Spleen (tissue), 11 donors: ENCODE results near the gene SLC8A3. TPM values are rescaled to one million over a fixed set of nuclear protein-coding genes. Genes with fewer than 3 reads are reported as not detected.

ENCODE experiments used
- DNase-seq: peaks from one replicate; pipeline ENCODE4 v3.0.0-alpha.2; 2020
- H3K27ac ChIP-seq, 8 donors: fragments of 200-600 bp; sonication (generic) in 7 of 8; 1 replicate in 4 of 8; 2 replicates in 4 of 8; pipeline versions ENCODE4 v1.5.0 to v1.8.0; 2016 to 2021; ENCODE audit warnings: inconsistent platforms in 4 of 8, mild to moderate bottlenecking in 4 of 8, moderate library complexity in 1 of 8
- H3K27me3 ChIP-seq, 7 donors: fragments of 200-600 bp; sonication (generic) in 6 of 7; replicated peaks in 1 of 7; 1 replicate in 4 of 7; 2 replicates in 3 of 7; pipeline versions ENCODE4 v1.5.0 to v1.8.0; 2016 to 2021; ENCODE audit warnings: inconsistent platforms in 3 of 7, mild to moderate bottlenecking in 1 of 7
- H3K36me3 ChIP-seq, 6 donors: fragments of 200-600 bp; sonication (generic) in 5 of 6; 1 replicate in 4 of 6; 2 replicates in 2 of 6; pipeline versions ENCODE4 v1.5.0 to v1.8.0; 2016 to 2021; ENCODE audit warnings: inconsistent platforms in 2 of 6
- H3K4me1 ChIP-seq, 6 donors: fragments of 200-600 bp; sonication (generic) in 5 of 6; 1 replicate in 3 of 6; 2 replicates in 3 of 6; pipeline versions ENCODE4 v1.5.0 to v1.8.0; 2016 to 2021; ENCODE audit warnings: inconsistent platforms in 3 of 6
- H3K4me3 ChIP-seq, 8 donors: fragments of 200-600 bp; sonication (generic) in 7 of 8; 1 replicate in 4 of 8; 2 replicates in 4 of 8; pipeline versions ENCODE4 v1.5.0 to v1.8.0; 2016 to 2021; ENCODE audit warnings: inconsistent platforms in 4 of 8, mild to moderate bottlenecking in 4 of 8, moderate library complexity in 2 of 8
- H3K9me3 ChIP-seq, 8 donors: fragments of 200-600 bp; sonication (generic) in 7 of 8; 1 replicate in 4 of 8; 2 replicates in 4 of 8; pipeline versions ENCODE4 v1.5.0 to v1.8.0; 2016 to 2021; ENCODE audit warnings: inconsistent platforms in 4 of 8
- CTCF ChIP-seq, 11 experiments: fragments of 200-600 bp in 7 of 11; fragments of 450-650 bp in 4 of 11; sonication (generic) in 4 of 11; IDR thresholded peaks in 8 of 11; conservative IDR thresholded peaks in 3 of 11; 1 replicate in 7 of 11; 2 replicates in 4 of 11; pipeline versions ENCODE4 v1.4.0 to v1.8.0; 2016 to 2021; ENCODE audit warnings: antibody characterized with exemption in 11 of 11, inconsistent platforms in 4 of 11, mild to moderate bottlenecking in 1 of 11
- POLR2A ChIP-seq, 3 donors: fragments of 450-650 bp; IDR thresholded peaks; one replicate each; pipeline ENCODE4 v1.5.1; 2017; ENCODE audit warnings: antibody characterized with exemption in 3 of 3, mild to moderate bottlenecking in 1 of 3
- POLR2AphosphoS5 ChIP-seq, 3 donors: sonication (generic); formaldehyde crosslinking; IDR thresholded peaks; one replicate each; pipeline ENCODE4 v1.5.1; 2017; ENCODE audit warnings: antibody characterized with exemption in 3 of 3
- WGBS, 5 donors: extraction: QIAGEN DNeasy Blood & Tissue Kit in 3 of 5; methylation state at CpG; one replicate each; pipeline versions ENCODE4 v1.1.5 to v1.1.7; 2013 to 2018; 5-methylcytosine and 5-hydroxymethylcytosine counted together
- intact Hi-C: fragments of 100-400 bp; cut with DNase I; formaldehyde crosslinking; loops from one replicate; pipeline ENCODE4 v1.15.0; 2023; ENCODE audit warnings: low total_unique reads
- polyA plus RNA-seq, 3 donors: library from polyadenylated mRNA; stranded (reverse); fragments of 200-250 nt; gene quantifications; one replicate each; pipeline ENCODE4 v1.2.1, GENCODE V29; 2013
- total RNA-seq, 7 donors: library from RNA; depleted of rRNA in 3 of 7; stranded (reverse); fragments of >200 nt in 3 of 7; fragmentation: NEBNext Ultra II Directional in 4 of 7; extraction: Animal tissue kit (Norgen Biotek cat#: 25700) in 4 of 7; gene quantifications; one replicate each; pipeline versions ENCODE4 v1.1.0 to v1.2.1, GENCODE V29; 2016 to 2021
- donor health status: healthy with polysubstance abuse.
- donor health status: DM: no; HTN: no; CAD: no; lungs with moderate emphysema.
- donor health status: DM: no; HTN: no; CAD: no.
- donor health status: Bipolar disorder and iron deficiency.
- donor health status: healthy.
- donor health status: DM: no; HTN: no; CAD: no.
- donor health status: DM: yes; HTN: yes; CAD: no.

The SLC8A3 gene
- total and polyA plus RNA-seq, 10 donors: 0.19 to 0.52 (median 0.33) TPM; not detected in 3

GRCh38 chr14:70121521-70121920 lies 67.2 kb downstream of the SLC8A3 start:
- intact Hi-C loops: no loop called here
- 57 to 69% (median 65%) methylated on average over 1 of the region's 1 CpG for WGBS, 5 donors
- no peaks in the 10 kb centered on the region for H3K36me3 ChIP-seq
- H3K27me3 ChIP-seq: peaks cover 0 to 29% (median 0%) of the 10 kb centered on the region in 7 donors
- no peak for DNase-seq
- no peaks in the 10 kb centered on the region for H3K4me1 ChIP-seq
- H3K27ac ChIP-seq: no peak overlapping the region
- no peak for TF ChIP-seq POLR2A (IDR thresholded peaks at IDR 0.05)
- TF ChIP-seq CTCF (IDR thresholded peaks at IDR 0.05 in 8 of 11, conservative IDR thresholded peaks at IDR 0.05 in 3 of 11): no peak
- no peak for TF ChIP-seq POLR2AphosphoS5 (IDR thresholded peaks at IDR 0.05)
- no peaks in the 10 kb centered on the region for H3K9me3 ChIP-seq
- no peak overlapping the region for H3K4me3 ChIP-seq

- no peaks in the 10 kb centered on the region for H3K4me1 ChIP-seq
- H3K4me3 ChIP-seq: no peak overlapping the region
- TF ChIP-seq POLR2A (IDR thresholded peaks at IDR 0.05): no peak
- no peak for TF ChIP-seq POLR2AphosphoS5 (IDR thresholded peaks at IDR 0.05)
- TF ChIP-seq CTCF (IDR thresholded peaks at IDR 0.05 in 8 of 11, conservative IDR thresholded peaks at IDR 0.05 in 3 of 11): no peak
- H3K27ac ChIP-seq: no peak overlapping the region
- H3K36me3 ChIP-seq: no peaks in the 10 kb centered on the region
- H3K9me3 ChIP-seq: no peaks in the 10 kb centered on the region
- WGBS, 5 donors: 74 to 86% (median 79%) methylated on average over 3 of the region's 3 CpGs
- intact Hi-C loops: no loop called here
- no peak for DNase-seq
- peaks cover 0 to 35% (median 0%) of the 10 kb centered on the region in 7 donors for H3K27me3 ChIP-seq
Measured at GRCh38 chr14:70118064-70118463, 70.7 kb downstream of the SLC8A3 start.

- Histone ChIP-seq H3K4me1 (no peaks in the 10 kb centered on the region), H3K36me3 (no peaks in the 10 kb centered on the region), H3K9me3 (no peaks in the 10 kb centered on the region), H3K27ac (no peak overlapping the region), H3K4me3 (no peak overlapping the region), H3K27me3 (peaks cover 0 to 30% (median 0%) of the 10 kb centered on the region in 7 donors)
- 59 to 78% (median 66%) methylated on average over 5 of the region's 5 CpGs for WGBS, 5 donors
- intact Hi-C loops: no loop called here
- TF ChIP-seq CTCF (IDR thresholded peaks at IDR 0.05 in 8 of 11, conservative IDR thresholded peaks at IDR 0.05 in 3 of 11): no peak
- TF ChIP-seq POLR2A (IDR thresholded peaks at IDR 0.05): no peak
- TF ChIP-seq POLR2AphosphoS5 (IDR thresholded peaks at IDR 0.05): no peak
- DNase-seq: no peak
Measured at GRCh38 chr14:70116278-70116677, 72.5 kb downstream of the SLC8A3 start.

GRCh38 chr14:70114621-70115156 lies 74.1 kb downstream of the SLC8A3 start:
- intact Hi-C loops: no loop called here
- Histone ChIP-seq H3K27me3 (peaks cover 0 to 18% (median 0%) of the 10 kb centered on the region in 7 donors), H3K4me3 (no peak overlapping the region), H3K36me3 (no peaks in the 10 kb centered on the region), H3K4me1 (no peaks in the 10 kb centered on the region), H3K9me3 (no peaks in the 10 kb centered on the region), H3K27ac (no peak overlapping the region)
- WGBS, 5 donors: 80 to 87% (median 83%) methylated on average over 12 of the region's 12 CpGs
- TF ChIP-seq CTCF (IDR thresholded peaks at IDR 0.05 in 8 of 11, conservative IDR thresholded peaks at IDR 0.05 in 3 of 11) (no peak), POLR2AphosphoS5 (IDR thresholded peaks at IDR 0.05) (no peak), POLR2A (IDR thresholded peaks at IDR 0.05) (no peak)
- no peak for DNase-seq
